ENCODE data around the gene VSTM4. TPM values are rescaled to one million over a fixed set of nuclear protein-coding genes. Genes with fewer than 3 reads are reported as not detected.

The VSTM4 gene
- total RNA-seq, 2 donors from 2014 or later, result 6.9 to 36.0 TPM

- Histone ChIP-seq H3K36me3 (no peaks in the 10 kb centered on the region), H3K9me3 (no peaks in the 10 kb centered on the region), H3K27ac (peak overlapping the region; percentile 4 to 9), H3K27me3 (replicated peaks; ENCODE audit: insufficient read depth) (no peaks in the 10 kb centered on the region), H3K4me3 (no peak overlapping the region), H3K4me1 (replicated peaks) (peaks cover 8% of the 10 kb centered on the region)
- TF ChIP-seq CTCF (IDR thresholded peaks at IDR 0.05) (no peak), POLR2A (IDR thresholded peaks at IDR 0.05) (no peak), POLR2AphosphoS5 (IDR thresholded peaks at IDR 0.05) (no peak)
- intact Hi-C loops (cut with DNase I), result no loop called here
- DNase-seq (ENCODE audit: low spot score), result no peak
- 81% methylated on average over 4 of the region's 4 CpGs for WGBS
Observed at GRCh38 chr10:49105076-49105475, 10.2 kb downstream of the VSTM4 start.

GRCh38 chr10:49104323-49104722 lies 11.0 kb downstream of the VSTM4 start:
- H3K4me1 ChIP-seq (replicated peaks), result peaks cover 8% of the 10 kb centered on the region
- WGBS, result 82% methylated on average over 5 of the region's 5 CpGs
- no peak for DNase-seq (ENCODE audit: low spot score)
- H3K4me3 ChIP-seq, result no peak overlapping the region
- H3K9me3 ChIP-seq, result no peaks in the 10 kb centered on the region
- no peaks in the 10 kb centered on the region for H3K36me3 ChIP-seq
- no peak for TF ChIP-seq POLR2AphosphoS5 (IDR thresholded peaks at IDR 0.05)
- TF ChIP-seq POLR2A (IDR thresholded peaks at IDR 0.05), result no peak
- no peak for TF ChIP-seq CTCF (IDR thresholded peaks at IDR 0.05)
- intact Hi-C loops (cut with DNase I), result no loop called here
- H3K27me3 ChIP-seq (replicated peaks; ENCODE audit: insufficient read depth), result no peaks in the 10 kb centered on the region
- H3K27ac ChIP-seq, result no peak overlapping the region

GRCh38 chr10:49103761-49104160 lies 11.6 kb downstream of the VSTM4 start:
- Histone ChIP-seq H3K36me3 (no peaks in the 10 kb centered on the region), H3K9me3 (no peaks in the 10 kb centered on the region), H3K4me3 (no peak overlapping the region), H3K27me3 (replicated peaks; ENCODE audit: insufficient read depth) (no peaks in the 10 kb centered on the region), H3K27ac (no peak overlapping the region), H3K4me1 (replicated peaks) (peaks cover 8% of the 10 kb centered on the region)
- DNase-seq (ENCODE audit: low spot score), result no peak
- intact Hi-C loops (cut with DNase I), result no loop called here
- TF ChIP-seq POLR2AphosphoS5 (IDR thresholded peaks at IDR 0.05) (no peak), CTCF (IDR thresholded peaks at IDR 0.05) (no peak), POLR2A (IDR thresholded peaks at IDR 0.05) (no peak)
- WGBS, result 89% methylated on average over 4 of the region's 4 CpGs

GRCh38 chr10:49099046-49099445 lies 16.3 kb downstream of the VSTM4 start:
- WGBS, result 90% methylated on average over 8 of the region's 8 CpGs
- intact Hi-C loops (cut with DNase I), result no loop called here
- DNase-seq (ENCODE audit: low spot score), result no peak
- H3K4me1 ChIP-seq (replicated peaks), result no peaks in the 10 kb centered on the region
- H3K4me3 ChIP-seq, result no peak overlapping the region
- H3K36me3 ChIP-seq, result no peaks in the 10 kb centered on the region
- no peak for TF ChIP-seq POLR2AphosphoS5 (IDR thresholded peaks at IDR 0.05)
- no peak for TF ChIP-seq POLR2A (IDR thresholded peaks at IDR 0.05)
- TF ChIP-seq CTCF (IDR thresholded peaks at IDR 0.05), result no peak
- H3K9me3 ChIP-seq, result no peaks in the 10 kb centered on the region
- no peaks in the 10 kb centered on the region for H3K27me3 ChIP-seq (replicated peaks; ENCODE audit: insufficient read depth)
- no peak overlapping the region for H3K27ac ChIP-seq

GRCh38 chr10:49096890-49097445 lies 18.4 kb downstream of the VSTM4 start:
- no peak for DNase-seq (ENCODE audit: low spot score)

More at GRCh38 chr10:49096890-49097445, 18.4 kb downstream of the VSTM4 start:
- H3K4me1 ChIP-seq (replicated peaks), result no peaks in the 10 kb centered on the region
- H3K27me3 ChIP-seq (replicated peaks; ENCODE audit: insufficient read depth), result no peaks in the 10 kb centered on the region
- no peaks in the 10 kb centered on the region for H3K9me3 ChIP-seq
- no peak overlapping the region for H3K27ac ChIP-seq
- intact Hi-C loops (cut with DNase I), result no loop called here
- WGBS, result 90% methylated on average over 8 of the region's 8 CpGs
- TF ChIP-seq CTCF (IDR thresholded peaks at IDR 0.05), result no peak
- no peak for TF ChIP-seq POLR2A (IDR thresholded peaks at IDR 0.05)
- TF ChIP-seq POLR2AphosphoS5 (IDR thresholded peaks at IDR 0.05), result no peak
- H3K36me3 ChIP-seq, result no peaks in the 10 kb centered on the region
- no peak overlapping the region for H3K4me3 ChIP-seq
